Hematopoietic multipotent progenitor cell treated with erythropoietin and hydrocortisone succinate and interleukin-3 and kit ligand, for 17 days (in vitro differentiated cells): ENCODE data around the gene NCOA1.
A peak's percentile ranks its signal among the peaks of the same experiment; 100 is the strongest.
"Not testable (repeated sequence)": the region's sequence is repeated elsewhere in the genome, so short reads cannot be mapped to it uniquely, and the experiment has no call there.

Experiments used
- DNase-seq: peaks from one replicate; pipeline ENCODE4 v3.0.0-alpha.2; 2015; ENCODE audit warnings: low spot score

NCOA1 gene

GRCh38 chr2:24474053-24474452 lies 17.0 kb upstream of the NCOA1 start:
- no peak for DNase-seq

GRCh38 chr2:24477229-24477628 lies 13.8 kb upstream of the NCOA1 start:
- no peak for DNase-seq

GRCh38 chr2:24478243-24478642 lies 12.8 kb upstream of the NCOA1 start:
- no peak for DNase-seq

- DNase-seq = no peak
These were observed 10.8 kb upstream of the NCOA1 start for GRCh38 chr2:24480245-24480644.

GRCh38 chr2:24482251-24482971 lies 8.6 kb upstream of the NCOA1 start:
- peak; percentile 90 for DNase-seq

GRCh38 chr2:24482972-24483300 lies 8.1 kb upstream of the NCOA1 start:
- no peak for DNase-seq

GRCh38 chr2:24484677-24485076 lies 6.4 kb upstream of the NCOA1 start:
- not testable (repeated sequence) for DNase-seq

GRCh38 chr2:24485197-24485596 lies 5.9 kb upstream of the NCOA1 start:
- DNase-seq = no peak

GRCh38 chr2:24486636-24487205 lies 4.3 kb upstream of the NCOA1 start:
- DNase-seq = no peak

- no peak for DNase-seq
These were observed 1.4 kb upstream of the NCOA1 start for GRCh38 chr2:24489465-24490180.

GRCh38 chr2:24490181-24490689 lies 819 bp upstream of the NCOA1 start:
- DNase-seq = no peak

- peak; percentile 48 for DNase-seq
These were observed 727 bp downstream of the NCOA1 start for GRCh38 chr2:24491542-24492420.

GRCh38 chr2:24492421-24493279 lies 1.6 kb downstream of the NCOA1 start:
- DNase-seq = peak; percentile 66

- no peak for DNase-seq
These were observed 2.7 kb downstream of the NCOA1 start for GRCh38 chr2:24493713-24494112.

- DNase-seq = no peak
These were observed 3.4 kb downstream of the NCOA1 start for GRCh38 chr2:24494410-24494809.

- DNase-seq = no peak
These were observed 4.4 kb downstream of the NCOA1 start for GRCh38 chr2:24495451-24495850.

GRCh38 chr2:24496959-24497358 lies 5.9 kb downstream of the NCOA1 start:
- DNase-seq = no peak

- DNase-seq = no peak
These were observed 6.6 kb downstream of the NCOA1 start for GRCh38 chr2:24497685-24498084.

- DNase-seq = no peak
These were observed 7.1 kb downstream of the NCOA1 start for GRCh38 chr2:24498121-24498520.

- DNase-seq = no peak
These were observed 10.8 kb downstream of the NCOA1 start for GRCh38 chr2:24501813-24502212.

- no peak for DNase-seq
These were observed 14.7 kb downstream of the NCOA1 start for GRCh38 chr2:24505534-24506275.
